ENCODE data around the gene PICK1. TPM values are rescaled to one million over a fixed set of nuclear protein-coding genes. Genes with fewer than 3 reads are reported as not detected.
A peak's percentile ranks its signal among the peaks of the same experiment; 100 is the strongest.

Gene PICK1
- polyA plus RNA-seq, 4 donors, result 24.3 to 33.3 (median 32.0) TPM

DNA sequence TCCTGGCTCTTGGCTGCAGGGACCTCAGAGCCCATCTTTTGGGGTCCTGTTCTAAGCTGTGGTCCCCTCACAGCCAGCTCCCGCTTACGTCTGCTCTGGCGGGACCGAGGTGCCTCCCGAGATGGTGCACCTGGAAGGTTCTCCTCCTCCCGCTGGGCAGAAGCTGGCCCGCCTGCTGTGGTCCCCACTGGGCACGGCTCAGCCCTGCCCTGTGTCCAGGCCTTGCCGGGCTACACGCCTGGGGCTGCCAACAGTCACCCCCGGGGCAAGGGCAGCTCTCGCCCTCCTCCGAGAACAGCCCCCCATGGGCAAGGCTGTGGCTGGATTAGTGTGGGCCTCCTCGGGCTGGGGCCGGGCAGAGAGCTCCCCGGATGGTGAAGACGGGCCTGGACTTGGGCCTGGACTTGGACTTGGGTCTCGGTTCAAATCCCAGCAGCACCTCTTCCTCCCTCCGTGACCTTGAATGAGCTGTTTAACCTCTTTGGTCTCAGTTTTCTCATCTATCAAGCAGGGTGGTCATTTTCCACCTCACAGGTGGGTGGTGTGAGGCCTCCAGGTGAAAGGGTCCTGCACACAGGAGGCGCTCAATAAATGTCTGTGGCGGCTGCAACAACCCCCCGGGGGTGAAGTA, 52.3 kb downstream of the PICK1 start:
- 50 to 77% (median 69%) methylated on average over 21 to 22 of the region's 22 CpGs for whole genome bisulfite sequencing, 3 donors
- Histone ChIP-seq H3K36me3 (ENCODE audit: control insufficient read depth in 3 of 3, insufficient read depth in 2 of 3, low read depth in 1 of 3, low read length in 3 of 3) (peaks cover 0 to 71% (median 7%) of the 10 kb centered on the region in 3 donors), H3K9me3 (ENCODE audit: control insufficient read depth in 2 of 2, insufficient read depth in 1 of 2, low read depth in 1 of 2, low read length in 1 of 2) (no peaks in the 10 kb centered on the region), H3K4me3 (ENCODE audit: low read depth in 1 of 3, low read length in 3 of 3) (peak overlapping the region in 2 of 3 donors; percentile 71 to 98), H3K27ac (ENCODE audit: low read depth in 1 of 3, low read length in 2 of 3) (peak overlapping the region; percentile 93 to 100 (median 98)), H3K4me1 (ENCODE audit: control insufficient read depth in 3 of 3, insufficient read depth in 2 of 3, low read depth in 1 of 3, low read length in 2 of 3) (peaks cover 0 to 58% (median 0%) of the 10 kb centered on the region in 3 donors), H3K27me3 (ENCODE audit: control insufficient read depth in 3 of 3, insufficient read depth in 3 of 3, low read length in 3 of 3) (no peaks in the 10 kb centered on the region)
- DNase-seq, result peak; percentile 76 to 88
- FAIRE-seq, result no peak

DNA sequence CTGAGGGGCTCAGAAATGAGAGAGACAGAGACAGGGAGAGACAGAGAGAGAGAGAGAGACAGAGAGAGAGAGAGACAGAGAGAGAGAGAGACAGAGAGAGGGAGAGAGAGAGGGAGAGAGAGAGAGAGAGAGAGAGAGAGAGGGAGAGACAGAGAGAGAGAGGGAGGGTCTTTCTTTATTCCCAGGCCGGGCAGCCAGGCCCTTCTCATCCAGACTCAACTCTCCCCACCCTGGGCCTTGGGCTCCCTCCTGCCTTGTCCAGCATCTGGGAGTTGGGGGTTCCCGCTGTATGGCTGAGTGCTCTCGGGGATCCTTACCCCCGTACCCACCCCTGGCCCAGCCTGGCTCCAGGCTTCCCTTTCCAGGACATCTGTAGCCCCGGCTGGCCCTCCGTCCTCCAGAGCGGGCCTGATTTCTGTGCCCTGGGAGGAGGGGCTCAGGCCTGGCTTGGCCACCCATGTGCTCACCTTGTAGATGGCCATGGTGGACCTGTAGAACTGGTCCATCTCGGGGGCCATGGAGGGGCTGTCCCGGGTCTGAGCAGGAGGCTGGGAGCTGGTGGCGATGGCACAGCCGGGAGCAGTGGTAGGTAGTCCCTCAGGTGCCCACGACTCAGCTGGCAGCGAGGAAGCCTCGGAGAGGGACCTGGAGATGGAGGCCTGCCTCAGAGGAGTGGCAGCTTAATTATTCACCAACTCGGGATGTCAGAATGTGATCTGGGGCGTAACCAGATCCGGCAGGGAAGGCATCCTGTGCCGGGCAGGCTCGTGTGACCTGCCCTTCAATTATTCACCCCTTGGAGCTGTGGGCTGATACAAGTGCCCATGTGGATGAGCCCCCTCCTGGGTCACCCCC, 53.0 kb downstream of the PICK1 start, which contains the start of gene BAIAP2L2:
BAIAP2L2 (minus strand) TSS at position 677 of the 855 bp plus-strand sequence; CDS start at position 518, 159 bp downstream.
- no peaks in the 10 kb centered on the region for H3K27me3 ChIP-seq (ENCODE audit: control insufficient read depth in 3 of 3, insufficient read depth in 3 of 3, low read length in 3 of 3)
- FAIRE-seq (no peak), DNase-seq (peak; percentile 94 to 96)
- no peaks in the 10 kb centered on the region for H3K9me3 ChIP-seq (ENCODE audit: control insufficient read depth in 2 of 2, insufficient read depth in 1 of 2, low read depth in 1 of 2, low read length in 1 of 2)
- peak within 1 kb of the TSS; percentile 17 to 98 (median 71) for H3K4me3 ChIP-seq (ENCODE audit: low read depth in 1 of 3, low read length in 3 of 3)
- peaks cover 0 to 70% (median 9%) of the 10 kb centered on the region in 3 donors for H3K36me3 ChIP-seq (ENCODE audit: control insufficient read depth in 3 of 3, insufficient read depth in 2 of 3, low read depth in 1 of 3, low read length in 3 of 3)
- H3K27ac ChIP-seq (ENCODE audit: low read depth in 1 of 3, low read length in 2 of 3), result peak within 1 kb of the TSS; percentile 93 to 100 (median 98)
- WGBS, 3 donors, result 16 to 63% (median 36%) methylated on average over 17 to 19 of the region's 19 CpGs
- H3K4me1 ChIP-seq (ENCODE audit: control insufficient read depth in 3 of 3, insufficient read depth in 2 of 3, low read depth in 1 of 3, low read length in 2 of 3), result peaks cover 0 to 61% (median 0%) of the 10 kb centered on the region in 3 donors

GRCh38 chr22:38110863-38111852, 54.0 kb downstream of the PICK1 start:
- H3K9me3 ChIP-seq (ENCODE audit: control insufficient read depth in 2 of 2, insufficient read depth in 1 of 2, low read depth in 1 of 2, low read length in 1 of 2), result no peaks in the 10 kb centered on the region
- no peaks in the 10 kb centered on the region for H3K27me3 ChIP-seq (ENCODE audit: control insufficient read depth in 3 of 3, insufficient read depth in 3 of 3, low read length in 3 of 3)
- peak; percentile 91 to 93 for DNase-seq
- FAIRE-seq, result no peak
- H3K4me1 ChIP-seq (ENCODE audit: control insufficient read depth in 3 of 3, insufficient read depth in 2 of 3, low read depth in 1 of 3, low read length in 2 of 3), result peaks cover 0 to 61% (median 0%) of the 10 kb centered on the region in 3 donors
- peak overlapping the region; percentile 91 to 100 (median 98) for H3K27ac ChIP-seq (ENCODE audit: low read depth in 1 of 3, low read length in 2 of 3)
- H3K36me3 ChIP-seq (ENCODE audit: control insufficient read depth in 3 of 3, insufficient read depth in 2 of 3, low read depth in 1 of 3, low read length in 3 of 3), result peaks cover 0 to 71% (median 6%) of the 10 kb centered on the region in 3 donors
- 21 to 60% (median 44%) methylated on average over 29 to 30 of the region's 30 CpGs for WGBS, 3 donors
- H3K4me3 ChIP-seq (ENCODE audit: low read depth in 1 of 3, low read length in 3 of 3), result peak overlapping the region in 2 of 3 donors; percentile 71 to 98

- H3K9me3 ChIP-seq (ENCODE audit: control insufficient read depth in 2 of 2, insufficient read depth in 1 of 2, low read depth in 1 of 2, low read length in 1 of 2), result no peaks in the 10 kb centered on the region
- peak overlapping the region in 2 of 3 donors; percentile 31 to 98 for H3K4me3 ChIP-seq (ENCODE audit: low read depth in 1 of 3, low read length in 3 of 3)
- no peaks in the 10 kb centered on the region for H3K27me3 ChIP-seq (ENCODE audit: control insufficient read depth in 3 of 3, insufficient read depth in 3 of 3, low read length in 3 of 3)
- H3K27ac ChIP-seq (ENCODE audit: low read depth in 1 of 3, low read length in 2 of 3), result peak overlapping the region; percentile 91 to 100 (median 98)
- H3K4me1 ChIP-seq (ENCODE audit: control insufficient read depth in 3 of 3, insufficient read depth in 2 of 3, low read depth in 1 of 3, low read length in 2 of 3), result peaks cover 0 to 61% (median 0%) of the 10 kb centered on the region in 3 donors
- H3K36me3 ChIP-seq (ENCODE audit: control insufficient read depth in 3 of 3, insufficient read depth in 2 of 3, low read depth in 1 of 3, low read length in 3 of 3), result peaks cover 0 to 66% (median 6%) of the 10 kb centered on the region in 3 donors
- WGBS, 3 donors, result 31 to 63% (median 36%) methylated on average over 10 to 11 of the region's 11 CpGs
- DNase-seq, result peak in 1 of 2 donors; percentile 66
- FAIRE-seq, result no peak
These were observed 54.7 kb downstream of the PICK1 start for GRCh38 chr22:38111925-38112355.

GRCh38 chr22:38112381-38112780, 55.2 kb downstream of the PICK1 start:
- H3K27ac ChIP-seq (ENCODE audit: low read depth in 1 of 3, low read length in 2 of 3), result peak overlapping the region; percentile 91 to 100 (median 98)
- FAIRE-seq (no peak), DNase-seq (peak; percentile 70 to 73)
- 26 to 72% (median 34%) methylated on average over 15 to 22 of the region's 22 CpGs for WGBS, 3 donors
- H3K4me3 ChIP-seq (ENCODE audit: low read depth in 1 of 3, low read length in 3 of 3), result peak overlapping the region in 2 of 3 donors; percentile 31 to 98
- H3K4me1 ChIP-seq (ENCODE audit: control insufficient read depth in 3 of 3, insufficient read depth in 2 of 3, low read depth in 1 of 3, low read length in 2 of 3), result peaks cover 0 to 61% (median 0%) of the 10 kb centered on the region in 3 donors
- H3K9me3 ChIP-seq (ENCODE audit: control insufficient read depth in 2 of 2, insufficient read depth in 1 of 2, low read depth in 1 of 2, low read length in 1 of 2), result no peaks in the 10 kb centered on the region
- no peaks in the 10 kb centered on the region for H3K27me3 ChIP-seq (ENCODE audit: control insufficient read depth in 3 of 3, insufficient read depth in 3 of 3, low read length in 3 of 3)
- peaks cover 0 to 62% (median 6%) of the 10 kb centered on the region in 3 donors for H3K36me3 ChIP-seq (ENCODE audit: control insufficient read depth in 3 of 3, insufficient read depth in 2 of 3, low read depth in 1 of 3, low read length in 3 of 3)

DNA sequence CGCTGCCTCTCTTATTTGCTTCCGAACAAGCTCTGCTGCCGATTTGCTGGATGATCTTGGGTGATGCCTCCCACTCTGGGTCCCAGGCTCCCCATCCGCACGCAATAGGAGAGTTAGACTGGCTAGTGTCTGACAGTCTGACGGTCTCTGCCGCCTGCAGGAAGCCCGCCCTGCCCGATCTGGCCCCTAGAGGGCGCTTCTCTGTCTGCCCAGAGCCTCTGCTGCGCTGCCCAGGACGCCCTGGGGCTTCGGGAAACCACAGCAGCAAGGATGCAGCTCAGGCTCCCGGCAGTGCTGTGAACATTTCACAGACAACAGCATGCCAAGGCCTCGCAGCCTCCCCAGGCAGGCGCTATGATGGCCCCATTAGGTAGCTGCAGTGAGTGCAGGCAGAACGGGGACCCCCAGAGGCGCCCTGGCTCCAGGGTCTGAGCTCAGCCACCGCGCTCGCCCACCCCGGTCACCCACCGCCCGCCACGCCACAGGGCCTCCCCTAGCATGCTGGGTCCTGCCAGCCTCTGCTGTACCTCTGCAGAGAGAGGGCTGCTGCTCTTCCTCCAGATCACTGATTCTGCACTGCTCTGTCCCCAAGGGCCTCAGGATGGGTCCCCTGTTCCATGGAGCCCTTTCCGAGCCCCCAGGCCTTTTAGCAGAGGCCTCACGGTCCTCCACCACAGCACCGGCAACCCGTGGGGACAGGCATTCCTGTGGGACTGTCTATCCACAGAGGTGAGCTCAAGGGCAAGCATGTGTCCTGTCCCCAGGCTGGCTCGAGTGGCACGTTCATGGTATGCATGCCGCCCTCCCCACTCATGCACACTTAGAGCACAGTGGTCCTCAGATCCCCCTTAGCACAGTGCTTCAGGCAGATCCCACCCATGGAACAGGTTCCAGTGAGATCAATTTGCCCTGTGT, 57.5 kb downstream of the PICK1 start:
- Histone ChIP-seq H3K27me3 (ENCODE audit: control insufficient read depth in 3 of 3, insufficient read depth in 3 of 3, low read length in 3 of 3) (no peaks in the 10 kb centered on the region), H3K4me3 (ENCODE audit: low read depth in 1 of 3, low read length in 3 of 3) (no peak overlapping the region), H3K36me3 (ENCODE audit: control insufficient read depth in 3 of 3, insufficient read depth in 2 of 3, low read depth in 1 of 3, low read length in 3 of 3) (peaks cover 2 to 48% (median 3%) of the 10 kb centered on the region in 3 donors), H3K27ac (ENCODE audit: low read depth in 1 of 3, low read length in 2 of 3) (no peak overlapping the region), H3K4me1 (ENCODE audit: control insufficient read depth in 3 of 3, insufficient read depth in 2 of 3, low read depth in 1 of 3, low read length in 2 of 3) (peaks cover 0 to 38% (median 0%) of the 10 kb centered on the region in 3 donors), H3K9me3 (ENCODE audit: control insufficient read depth in 2 of 2, insufficient read depth in 1 of 2, low read depth in 1 of 2, low read length in 1 of 2) (no peaks in the 10 kb centered on the region)
- peak; percentile 73 to 86 for DNase-seq
- 51 to 55% (median 54%) methylated on average over 26 to 32 of the region's 32 CpGs for WGBS, 3 donors
- FAIRE-seq, result no peak
